HG03039 (cell line): Measurements from ENCODE around the gene FUT3.
"Not testable (repeated sequence)": the region's sequence is repeated elsewhere in the genome, so short reads cannot be mapped to it uniquely, and the experiment has no call there.

ENCODE experiments used
- ATAC-seq: cut with Tn5 transposase; IDR thresholded peaks from one replicate; pipeline ENCODE4 v1.9.1; 2021; ENCODE audit warnings: mild to moderate bottlenecking, moderate library complexity; ENCODE audit not compliant: unreplicated experiment

The FUT3 gene

DNA sequence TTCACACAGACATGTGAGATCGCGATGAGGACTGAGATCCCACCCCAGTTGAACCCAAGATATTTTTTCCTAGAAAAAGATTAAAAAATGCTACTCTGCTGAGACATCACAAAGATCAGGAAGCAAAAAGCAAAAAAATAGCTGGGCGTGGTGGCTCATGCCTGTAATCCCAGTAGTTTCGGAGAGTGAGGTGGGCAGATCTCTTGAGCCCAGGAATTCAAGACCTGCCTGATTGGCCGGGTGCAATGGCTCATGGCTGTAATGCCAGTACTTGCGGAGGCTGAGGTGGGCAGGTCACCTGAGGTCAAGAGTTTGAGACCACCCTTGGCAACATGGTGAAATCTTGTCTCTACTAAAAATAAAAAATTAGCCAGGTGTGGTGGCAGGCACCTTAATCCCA, 1.1 kb downstream of the FUT3 start:
- no peak for ATAC-seq

GRCh38 chr19:5848621-5849020, 2.6 kb downstream of the FUT3 start:
- not testable (repeated sequence) for ATAC-seq

DNA sequence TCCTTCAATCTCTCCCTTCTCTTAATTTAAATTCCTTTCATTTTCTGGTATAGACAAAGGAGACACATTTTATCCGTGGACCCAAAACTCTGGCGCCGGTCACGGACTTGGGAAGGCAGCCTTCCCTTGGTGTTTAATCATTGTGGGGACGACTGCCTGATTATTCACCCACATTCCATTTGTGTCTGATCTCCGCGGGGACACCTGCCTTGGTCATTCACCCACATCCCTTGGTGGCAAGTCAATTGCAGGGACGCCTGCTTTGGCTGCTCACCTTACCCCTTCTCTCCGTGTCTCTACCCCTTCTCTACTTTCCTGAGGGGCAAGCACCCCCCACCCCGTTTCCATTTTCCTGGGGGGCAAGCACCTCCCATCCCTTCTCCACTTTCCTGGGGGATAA, 3.4 kb downstream of the FUT3 start:
- not testable (repeated sequence) for ATAC-seq

- no peak for ATAC-seq
These were observed 6.5 kb downstream of the FUT3 start for GRCh38 chr19:5844456-5845433.

DNA sequence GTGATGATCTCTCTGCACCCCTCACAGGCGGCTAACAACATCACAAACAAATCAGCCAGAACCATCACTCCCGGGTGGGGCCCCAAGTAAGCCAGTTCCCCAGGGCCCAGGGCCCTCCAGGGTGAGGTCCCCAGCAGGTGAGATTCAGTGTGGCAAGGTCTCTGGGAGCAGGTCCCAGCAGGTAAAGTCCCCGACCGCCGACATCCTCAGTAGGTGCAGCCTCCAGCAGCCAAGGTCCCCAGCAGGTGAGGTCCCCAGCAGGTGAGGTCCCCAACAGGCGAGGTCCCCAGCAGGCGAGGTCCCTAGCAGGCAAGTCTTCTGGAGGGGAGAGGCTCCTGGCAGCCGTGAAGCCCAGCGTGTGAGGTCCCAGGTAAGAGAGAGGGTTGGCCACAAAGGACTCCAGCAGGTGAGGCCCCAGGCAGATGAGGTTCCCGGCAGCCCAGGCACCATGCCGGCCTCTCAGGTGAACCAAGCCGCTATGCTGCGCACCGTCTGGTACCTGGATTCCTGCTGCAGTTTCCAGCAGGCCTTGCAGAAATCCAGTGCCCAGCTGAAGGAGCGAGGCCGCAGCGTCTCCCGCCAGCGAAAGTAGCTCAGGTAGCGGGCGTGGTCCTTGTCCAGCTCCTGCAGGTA, 7.8 kb downstream of the FUT3 start:
- no peak for ATAC-seq

DNA sequence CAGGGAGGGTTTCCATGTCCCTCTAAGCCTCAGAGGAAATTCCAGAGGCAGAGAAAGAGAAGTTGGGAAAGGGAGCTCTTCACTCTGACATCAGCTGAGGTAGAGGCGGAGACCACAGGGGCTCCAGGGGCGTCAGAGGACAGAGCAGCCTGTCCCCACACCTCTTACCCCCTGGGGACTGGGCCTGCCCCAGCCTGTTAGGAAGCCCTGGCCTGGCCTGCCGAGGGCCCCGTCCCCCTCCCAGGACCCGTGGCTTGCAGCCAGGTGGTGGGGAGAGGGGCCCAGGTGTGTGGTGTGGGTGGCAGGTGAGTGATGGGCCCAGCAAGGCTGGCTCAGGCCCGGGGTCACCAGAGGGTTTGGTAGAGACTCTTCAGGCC, 9.5 kb downstream of the FUT3 start:
- ATAC-seq: not testable (repeated sequence)

GRCh38 chr19:5839065-5840017, 11.9 kb downstream of the FUT3 start, which contains the start of gene FUT6:
TSS of gene FUT6 (minus strand) at chr19:5839702. CDS start at chr19:5832567, 7,135 bp downstream.
- ATAC-seq: no peak

GRCh38 chr19:5838353-5839064, 12.7 kb downstream of the FUT3 start:
- ATAC-seq: no peak

DNA sequence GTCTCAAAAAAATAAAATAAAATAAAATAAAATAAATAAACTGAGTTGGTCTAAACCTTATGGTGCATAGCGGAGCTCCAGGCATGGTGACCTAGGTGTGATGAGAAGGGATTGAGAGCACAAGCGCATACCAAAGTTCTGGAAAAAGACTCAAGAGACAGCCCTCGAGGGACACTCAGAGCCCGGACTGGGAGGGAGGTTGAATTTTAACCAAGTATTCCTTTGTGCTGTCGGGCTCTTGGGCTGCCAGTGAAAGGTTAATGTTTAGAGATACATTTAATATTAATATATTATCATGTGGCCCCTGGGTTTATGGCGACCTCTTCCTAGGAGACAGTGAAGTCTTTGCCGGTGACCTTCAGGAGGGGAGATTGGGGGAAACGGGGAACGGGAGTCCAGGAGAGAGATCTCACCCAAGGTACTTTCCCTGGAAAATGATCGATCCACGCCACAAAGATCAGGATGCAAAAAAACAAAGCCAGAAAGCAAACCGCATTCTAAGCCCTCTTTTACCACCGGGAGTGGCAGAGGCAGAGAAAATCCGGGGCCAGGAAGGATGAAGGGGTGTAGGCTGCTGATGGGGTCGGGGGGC, 13.4 kb downstream of the FUT3 start:
- no peak for ATAC-seq

DNA sequence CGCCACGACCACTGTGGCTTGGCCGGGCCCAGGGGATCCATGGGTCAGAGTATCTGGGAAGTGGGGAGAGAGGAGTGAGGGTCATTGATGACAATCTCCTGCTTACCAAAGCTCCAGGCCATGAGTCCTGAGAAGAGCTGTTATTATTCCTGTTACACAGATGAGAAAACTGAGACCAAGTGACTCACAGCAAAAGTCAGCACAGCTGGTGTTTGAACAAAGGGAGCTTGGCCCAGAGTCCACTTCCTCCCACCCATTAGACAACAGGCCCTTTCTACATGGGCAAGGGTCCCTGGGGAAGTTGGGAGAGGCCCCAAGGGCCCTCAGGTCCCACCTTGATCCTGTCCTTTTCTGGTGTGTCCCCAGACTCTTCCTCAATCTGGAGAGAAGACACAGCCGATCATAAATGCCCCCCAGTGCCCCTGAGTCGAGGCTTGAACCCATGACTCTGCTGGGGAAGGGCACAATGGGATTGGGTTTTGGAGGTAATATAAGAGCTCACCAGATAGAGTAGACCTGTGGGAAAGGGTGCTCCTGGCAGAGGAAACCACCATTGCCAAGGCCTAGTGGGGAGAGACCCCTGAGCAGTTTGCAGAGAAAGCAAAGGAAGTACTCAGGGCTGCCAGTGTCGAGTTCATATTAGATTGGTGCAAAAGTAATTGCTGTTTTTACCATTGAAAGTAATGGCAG, 18.6 kb downstream of the FUT3 start:
- ATAC-seq: no peak

DNA sequence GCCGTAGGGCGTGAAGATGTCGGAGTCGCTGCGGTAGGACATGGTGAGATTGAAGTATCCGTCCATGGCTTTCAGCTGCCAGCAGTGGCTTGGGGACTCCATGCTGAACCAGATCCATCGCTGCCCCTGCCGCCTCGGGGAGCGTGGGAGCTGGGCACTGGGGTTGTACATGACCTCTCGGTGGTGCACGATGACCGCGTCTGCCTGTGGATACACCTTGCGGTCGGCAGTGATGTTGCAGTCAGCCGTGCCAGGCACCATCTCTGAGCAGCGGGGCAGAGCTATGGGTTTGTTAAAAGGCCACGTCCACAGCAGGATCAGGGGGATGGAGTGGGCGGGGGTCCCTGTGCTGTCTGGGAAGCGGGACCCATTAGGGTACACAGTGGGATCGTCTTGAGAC, 19.2 kb downstream of the FUT3 start:
- no peak for ATAC-seq

DNA sequence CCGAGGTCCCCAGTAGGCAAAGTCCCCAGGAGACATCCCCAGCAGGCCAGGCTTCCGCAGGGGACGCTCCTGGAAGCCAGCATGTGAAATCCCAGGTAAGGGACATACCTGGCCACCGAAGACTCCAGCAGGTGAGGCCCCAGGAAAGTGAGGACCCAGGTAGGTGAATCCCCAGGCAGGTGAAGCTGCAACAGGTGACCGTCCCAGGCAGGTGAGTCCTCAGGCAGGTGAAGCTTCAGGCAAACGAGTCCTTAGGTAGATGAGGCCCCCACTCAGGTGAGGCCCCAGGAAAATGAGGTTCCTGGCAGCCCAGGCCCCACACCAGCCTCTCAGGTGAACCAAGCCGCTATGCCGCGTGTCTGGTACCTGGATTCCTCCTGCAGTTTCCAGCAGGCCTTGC, 20.1 kb downstream of the FUT3 start:
- no peak for ATAC-seq

DNA sequence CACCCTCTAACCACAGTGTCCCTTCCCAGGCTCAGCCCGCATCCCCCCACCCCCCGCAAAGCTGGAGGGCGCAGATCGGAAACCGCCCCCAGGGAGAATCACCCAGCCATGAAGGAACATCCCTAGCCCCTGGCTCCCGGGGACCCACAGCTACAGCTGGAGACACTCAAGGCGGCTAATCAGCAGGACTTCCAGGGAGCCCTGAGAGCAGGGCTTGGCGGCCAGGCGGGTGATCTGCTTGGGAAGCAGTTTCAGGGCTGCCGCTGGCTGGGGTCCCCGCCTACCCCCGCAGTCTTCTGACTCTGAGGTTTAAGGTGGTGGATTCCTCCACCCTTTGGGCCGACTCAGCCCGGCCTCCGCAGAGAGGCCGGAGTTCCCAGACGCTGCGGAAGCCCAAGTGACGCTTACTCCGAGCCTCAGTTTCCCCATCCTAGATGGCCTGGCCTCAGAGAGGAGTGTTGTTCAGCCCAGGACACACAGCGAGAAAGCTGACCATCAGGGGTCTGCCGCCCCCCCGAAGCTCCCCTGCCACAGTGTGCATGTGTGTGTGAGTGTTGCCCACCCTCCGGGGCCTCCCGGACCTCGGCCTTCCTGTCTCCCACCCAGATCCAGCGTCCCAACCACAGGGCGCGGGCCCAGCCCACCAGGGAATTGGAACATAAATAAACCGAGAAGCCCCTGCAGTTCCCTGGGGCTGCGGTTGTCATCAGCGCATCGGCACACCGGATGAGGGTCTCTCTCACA, 21.5 kb downstream of the FUT3 start:
- no peak for ATAC-seq

- no peak for ATAC-seq
These were observed 22.3 kb downstream of the FUT3 start for GRCh38 chr19:5828661-5829566.

- ATAC-seq: peak; percentile 55
These were observed 23.2 kb downstream of the FUT3 start for GRCh38 chr19:5827891-5828660.

DNA sequence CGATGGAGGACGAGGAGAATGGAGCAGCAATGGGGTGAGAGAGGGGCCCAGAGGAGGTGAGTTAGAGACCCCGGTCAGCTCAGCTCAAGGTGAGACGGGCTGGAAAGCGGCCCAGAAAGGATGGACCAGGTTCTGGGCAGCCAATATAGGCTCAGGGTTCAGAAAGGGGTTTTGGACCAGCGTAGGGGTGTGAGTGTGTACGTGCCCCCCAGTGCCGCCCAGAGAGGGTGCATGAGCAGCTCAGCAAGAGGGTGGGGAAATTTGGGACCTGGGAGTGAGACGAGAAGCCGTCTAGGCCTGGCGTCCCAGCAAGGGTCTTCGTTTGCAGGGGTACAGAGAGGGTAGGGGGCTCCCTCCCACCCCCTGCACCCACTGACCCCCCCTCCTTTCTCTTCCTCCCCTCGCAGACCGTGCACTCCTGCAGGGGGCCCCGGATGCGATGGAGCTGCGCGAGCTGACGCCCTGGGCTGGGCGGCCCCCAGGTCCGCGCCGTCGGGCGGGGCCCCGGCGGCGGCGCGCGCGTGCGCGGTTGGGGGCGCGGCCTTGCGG, 23.8 kb downstream of the FUT3 start:
- ATAC-seq: no peak
